Spleen (tissue), 7 donors: ENCODE results near the gene ZNF320.
"Not testable (repeated sequence)": the region's sequence is repeated elsewhere in the genome, so short reads cannot be mapped to it uniquely, and the experiment has no call there.

Source experiments
- POLR2A ChIP-seq, 3 donors: fragments of 450-650 bp; IDR thresholded peaks; one replicate each; pipeline ENCODE4 v1.5.1; 2017; ENCODE audit warnings: antibody characterized with exemption in 3 of 3, mild to moderate bottlenecking in 1 of 3
- POLR2AphosphoS5 ChIP-seq, 3 donors: sonication (generic); formaldehyde crosslinking; IDR thresholded peaks; one replicate each; pipeline ENCODE4 v1.5.1; 2017; ENCODE audit warnings: antibody characterized with exemption in 3 of 3
- TF ChIP-seq, protein P1 (sequence below), 11 experiments: fragments of 200-600 bp in 7 of 11; fragments of 450-650 bp in 4 of 11; sonication (generic) in 4 of 11; IDR thresholded peaks in 8 of 11; conservative IDR thresholded peaks in 3 of 11; 1 replicate in 7 of 11; 2 replicates in 4 of 11; pipeline versions ENCODE4 v1.4.0 to v1.8.0; 2016 to 2021; ENCODE audit warnings: antibody characterized with exemption in 11 of 11, inconsistent platforms in 4 of 11, mild to moderate bottlenecking in 1 of 11
- donor health status: DM: no; HTN: no; CAD: no; lungs with moderate emphysema.
- donor health status: DM: no; HTN: no; CAD: no.
- donor health status: DM: no; HTN: no; CAD: no.

DNA sequence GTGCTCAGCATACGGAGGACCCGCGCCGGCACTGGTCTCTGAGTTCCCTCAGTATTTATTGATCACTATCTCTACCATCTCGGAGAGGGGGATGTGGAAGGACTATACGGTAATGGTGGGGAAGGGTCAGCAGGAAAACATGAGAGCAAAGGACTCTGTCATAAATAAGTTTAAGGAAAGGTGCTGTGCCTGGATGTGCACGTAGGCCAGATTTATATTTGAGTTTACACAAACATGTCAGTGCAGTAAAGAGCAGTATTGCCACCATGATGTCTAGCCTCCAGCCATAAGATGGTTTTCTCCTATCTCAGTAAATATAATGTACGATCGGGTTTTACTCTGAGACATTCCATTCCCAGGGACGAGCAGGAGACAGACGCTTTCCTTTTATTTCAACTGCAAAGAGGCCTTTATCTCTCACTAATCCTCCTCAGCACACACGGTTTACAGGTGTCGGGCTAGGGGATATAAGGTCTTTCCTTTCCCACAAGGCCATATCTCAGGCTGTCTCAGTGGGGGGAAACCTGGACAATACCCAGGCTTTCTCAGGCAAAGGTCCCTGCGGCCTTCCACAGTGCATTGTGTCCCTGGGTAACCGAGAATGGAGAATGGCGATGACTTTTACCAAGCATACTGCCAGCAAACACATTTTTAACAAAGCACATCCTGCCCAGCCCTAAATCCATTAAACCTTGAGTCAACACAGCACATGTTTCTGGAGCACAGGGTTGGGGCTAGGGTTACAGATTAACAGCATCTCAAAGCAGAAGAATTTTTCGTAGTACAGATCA, 47.5 kb upstream of the ZNF320 start:
- TF ChIP-seq, protein P1, sequence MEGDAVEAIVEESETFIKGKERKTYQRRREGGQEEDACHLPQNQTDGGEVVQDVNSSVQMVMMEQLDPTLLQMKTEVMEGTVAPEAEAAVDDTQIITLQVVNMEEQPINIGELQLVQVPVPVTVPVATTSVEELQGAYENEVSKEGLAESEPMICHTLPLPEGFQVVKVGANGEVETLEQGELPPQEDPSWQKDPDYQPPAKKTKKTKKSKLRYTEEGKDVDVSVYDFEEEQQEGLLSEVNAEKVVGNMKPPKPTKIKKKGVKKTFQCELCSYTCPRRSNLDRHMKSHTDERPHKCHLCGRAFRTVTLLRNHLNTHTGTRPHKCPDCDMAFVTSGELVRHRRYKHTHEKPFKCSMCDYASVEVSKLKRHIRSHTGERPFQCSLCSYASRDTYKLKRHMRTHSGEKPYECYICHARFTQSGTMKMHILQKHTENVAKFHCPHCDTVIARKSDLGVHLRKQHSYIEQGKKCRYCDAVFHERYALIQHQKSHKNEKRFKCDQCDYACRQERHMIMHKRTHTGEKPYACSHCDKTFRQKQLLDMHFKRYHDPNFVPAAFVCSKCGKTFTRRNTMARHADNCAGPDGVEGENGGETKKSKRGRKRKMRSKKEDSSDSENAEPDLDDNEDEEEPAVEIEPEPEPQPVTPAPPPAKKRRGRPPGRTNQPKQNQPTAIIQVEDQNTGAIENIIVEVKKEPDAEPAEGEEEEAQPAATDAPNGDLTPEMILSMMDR (IDR thresholded peaks at IDR 0.05 in 8 of 11, conservative IDR thresholded peaks at IDR 0.05 in 3 of 11), result not testable (repeated sequence)
- not testable (repeated sequence) for TF ChIP-seq POLR2AphosphoS5, POLR2A (IDR thresholded peaks at IDR 0.05)
